HepG2 (cell line): ENCODE measurements around the gene DPH2. TPM values are rescaled to one million over a fixed set of nuclear protein-coding genes. Genes with fewer than 3 reads are reported as not detected.
A peak's percentile ranks its signal among the peaks of the same experiment; 100 is the strongest.

Experiments used
- ATAC-seq: fragments of 200-7000 bp; cut with Tn5 transposase; 3 replicates; pipeline ENCODE4 v1.9.1; 2020; ENCODE audit warnings: mild to moderate bottlenecking, moderate library complexity
- BruUV-seq: library from RNA; stranded (reverse); fragments of 400-500 nt; replicated peaks from 2 replicates; lab custom pipeline; 2021; lab: Mats Ljungman, UMichigan
- CTCF ChIA-PET: fragments of 300-600 bp; formaldehyde crosslinking; extraction: SDS; loops from one replicate; lab custom pipeline; 2021; ENCODE audit warnings: low total read pairs, inconsistent platforms, low intra/inter-chr PET ratio; lab: Yijun Ruan, JAX
- POLR2A ChIA-PET: fragments of 350-600 bp; sonication (Branson Sonifier 250); formaldehyde crosslinking; loops from one replicate; lab custom pipeline; 2020; ENCODE audit warnings: antibody characterized with exemption, inconsistent platforms; lab: Yijun Ruan, JAX
- DNase-seq: peaks from one replicate; pipeline ENCODE4 v3.0.0-alpha.2; 2015; ENCODE audit warnings: low spot score
- FAIRE-seq: peaks from 3 replicates; lab custom pipeline; 2011; peaks lifted over from hg19 to GRCh38; lab: Jason Lieb, UNC
- H2AFZ ChIP-seq: one replicate; pipeline ENCODE4 v1.6.1; 2011; ENCODE audit warnings: low read length, inconsistent platforms
- H3K27ac ChIP-seq: fragments of 300-600 bp; 3 replicates; pipeline ENCODE4 v1.8.0; 2011; ENCODE audit warnings: mixed run types, mild to moderate bottlenecking, mixed read lengths, low read length, inconsistent platforms; ENCODE audit not compliant: insufficient read depth; ENCODE audit errors: extremely low read length
- H3K27me3 ChIP-seq, 2 experiments: fragments of 200-600 bp in 1 of 2; 2 replicates in 1 of 2; 3 replicates in 1 of 2; pipeline versions ENCODE4 v1.6.0 to v1.8.0; 2011; ENCODE audit warnings: low read length in 2 of 2, mild to moderate bottlenecking in 2 of 2, moderate library complexity in 2 of 2, inconsistent platforms in 1 of 2; ENCODE audit not compliant: insufficient read depth in 2 of 2, control insufficient read depth in 1 of 2
- H3K36me3 ChIP-seq, 2 experiments: fragments of 200-600 bp in 1 of 2; replicated peaks in 1 of 2; 2 replicates in 1 of 2; 3 replicates in 1 of 2; pipeline versions ENCODE4 v1.5.1 to v1.8.0; 2011; ENCODE audit warnings: low read length in 2 of 2, inconsistent platforms in 1 of 2; ENCODE audit not compliant: insufficient read depth in 2 of 2, control insufficient read depth in 1 of 2
- H3K4me1 ChIP-seq: 2 replicates; pipeline ENCODE4 v1.5.1; 2012; ENCODE audit warnings: low read length, inconsistent platforms; ENCODE audit not compliant: insufficient read depth
- H3K4me2 ChIP-seq: 2 replicates; pipeline ENCODE4 v1.6.0; 2011; ENCODE audit warnings: low read depth, low read length, inconsistent platforms
- H3K4me3 ChIP-seq, 3 experiments: fragments of 200-600 bp in 1 of 3; sonication (generic), shearing (Covaris generic) in 1 of 3; replicated peaks in 1 of 3; 2 replicates each; pipeline ENCODE4 v1.5.1; 2011 to 2016; ENCODE audit warnings: low read length in 3 of 3, inconsistent platforms in 2 of 3, low read depth in 2 of 3, mild to moderate bottlenecking in 2 of 3, control low read depth in 1 of 3, mixed read lengths in 1 of 3; ENCODE audit not compliant: insufficient read depth in 1 of 3
- H3K79me2 ChIP-seq: one replicate; pipeline ENCODE4 v1.6.1; 2011; ENCODE audit warnings: low read length, inconsistent platforms; ENCODE audit not compliant: insufficient read depth
- H3K9ac ChIP-seq: 2 replicates; pipeline ENCODE4 v1.6.0; 2011; ENCODE audit warnings: mild to moderate bottlenecking, low read depth, low read length, inconsistent platforms; ENCODE audit not compliant: insufficient read depth
- H3K9me3 ChIP-seq: 2 replicates; pipeline ENCODE4 v1.5.1; 2012; ENCODE audit warnings: mild to moderate bottlenecking, low read length
- H4K20me1 ChIP-seq: 2 replicates; pipeline ENCODE4 v1.6.0; 2011; ENCODE audit warnings: inconsistent platforms, mild to moderate bottlenecking, low read length, moderate library complexity; ENCODE audit not compliant: insufficient read depth
- ATAD3A ChIP-seq: sonication (generic); formaldehyde crosslinking; IDR thresholded peaks from 2 replicates; pipeline ENCODE4 v1.4.0; 2020; ENCODE audit warnings: missing genetic modification reagents
- CCDC6 ChIP-seq: sonication (generic); formaldehyde crosslinking; IDR thresholded peaks from 2 replicates; pipeline ENCODE4 v1.8.1; 2022; ENCODE audit warnings: mild to moderate bottlenecking, missing genetic modification reagents, moderate library complexity
- CREM ChIP-seq, 2 experiments: sonication (generic) in 1 of 2; formaldehyde crosslinking in 1 of 2; IDR thresholded peaks; 2 replicates each; pipeline versions ENCODE4 v1.4.0 to v1.6.1; 2016 to 2020; ENCODE audit warnings: antibody characterized with exemption in 1 of 2, mild to moderate bottlenecking in 1 of 2, missing genetic modification reagents in 1 of 2
- FOXA1 ChIP-seq, 2 experiments: fragments of 450-650 bp in 1 of 2; sonication (generic) in 1 of 2; formaldehyde crosslinking in 1 of 2; IDR thresholded peaks; 2 replicates each; pipeline versions ENCODE4 v1.4.0 to v1.6.1; 2016 to 2020; ENCODE audit warnings: missing genetic modification reagents in 1 of 2
- FOXM1 ChIP-seq: sonication (generic); formaldehyde crosslinking; IDR thresholded peaks from 2 replicates; pipeline ENCODE4 v1.5.0; 2020; ENCODE audit warnings: missing genetic modification reagents
- MTA3 ChIP-seq: sonication (generic); formaldehyde crosslinking; IDR thresholded peaks from 2 replicates; pipeline ENCODE4 v1.4.0; 2020; ENCODE audit warnings: missing genetic modification reagents
- TRIM24 ChIP-seq: sonication (generic); formaldehyde crosslinking; IDR thresholded peaks from 2 replicates; pipeline ENCODE4 v1.8.0; 2022; ENCODE audit warnings: mild to moderate bottlenecking, missing genetic modification reagents
- ZFP91 ChIP-seq: sonication (generic); formaldehyde crosslinking; IDR thresholded peaks from 2 replicates; pipeline ENCODE4 v1.9.0; 2022; ENCODE audit warnings: missing genetic modification reagents, mild to moderate bottlenecking, borderline replicate concordance
- ZNF251 ChIP-seq: sonication (generic); formaldehyde crosslinking; IDR thresholded peaks from 2 replicates; pipeline ENCODE4 v1.9.0; 2021; ENCODE audit warnings: mild to moderate bottlenecking, missing genetic modification reagents
- ZNF264 ChIP-seq: sonication (generic); formaldehyde crosslinking; IDR thresholded peaks from 2 replicates; pipeline ENCODE4 v1.4.0; 2020; ENCODE audit warnings: missing genetic modification reagents
- ZNF33B ChIP-seq: sonication (generic); formaldehyde crosslinking; IDR thresholded peaks from 2 replicates; pipeline ENCODE4 v1.5.1; 2020; ENCODE audit warnings: mild to moderate bottlenecking, missing genetic modification reagents
- ZNF350 ChIP-seq: sonication (generic); formaldehyde crosslinking; IDR thresholded peaks from 2 replicates; pipeline ENCODE4 v1.4.0; 2020; ENCODE audit warnings: mild to moderate bottlenecking, low read depth, missing genetic modification reagents, borderline replicate concordance
- ZNF460 ChIP-seq: sonication (generic); formaldehyde crosslinking; IDR thresholded peaks from 2 replicates; pipeline ENCODE4 v1.5.1; 2020; ENCODE audit warnings: missing genetic modification reagents, mild to moderate bottlenecking, borderline replicate concordance
- ZNF543 ChIP-seq: sonication (generic); formaldehyde crosslinking; IDR thresholded peaks from 2 replicates; pipeline ENCODE4 v1.4.0; 2020; ENCODE audit warnings: mild to moderate bottlenecking, missing genetic modification reagents
- ZNF550 ChIP-seq: sonication (generic); formaldehyde crosslinking; IDR thresholded peaks from 2 replicates; pipeline ENCODE4 v1.4.0; 2020; ENCODE audit warnings: mild to moderate bottlenecking, missing genetic modification reagents, borderline replicate concordance
- ZNF552 ChIP-seq: sonication (generic); formaldehyde crosslinking; IDR thresholded peaks from 2 replicates; pipeline ENCODE4 v1.9.0; 2022; ENCODE audit warnings: missing genetic modification reagents, mild to moderate bottlenecking, borderline replicate concordance
- ZNF670 ChIP-seq: sonication (generic); formaldehyde crosslinking; IDR thresholded peaks from 2 replicates; pipeline ENCODE4 v1.8.0; 2022; ENCODE audit warnings: mild to moderate bottlenecking, missing genetic modification reagents, borderline replicate concordance
- ZNF768 ChIP-seq: sonication (generic); formaldehyde crosslinking; IDR thresholded peaks from 2 replicates; pipeline ENCODE4 v1.4.0; 2020; ENCODE audit warnings: missing genetic modification reagents
- ZNF788 ChIP-seq: sonication (generic); formaldehyde crosslinking; IDR thresholded peaks from 2 replicates; pipeline ENCODE4 v1.5.0; 2020; ENCODE audit warnings: mild to moderate bottlenecking, missing genetic modification reagents, borderline replicate concordance
- ZXDC ChIP-seq: sonication (generic); formaldehyde crosslinking; IDR thresholded peaks from 2 replicates; pipeline ENCODE4 v1.5.0; 2020; ENCODE audit warnings: mild to moderate bottlenecking, missing genetic modification reagents
- WGBS: methylation state at CpG from one replicate; pipeline ENCODE4 v1.1.6; 2017; ENCODE audit warnings: low lambda C conversion rate; 5-methylcytosine and 5-hydroxymethylcytosine counted together
- in situ Hi-C: cut with HindIII; loops from 2 replicates; pipeline ENCODE4 v1.10.0; 2017; ENCODE audit warnings: low pct_unique_long_range_greater_than_20kb; ENCODE audit not compliant: extremely low pct_ligation_motif_present
- intact Hi-C: fragments of 100-400 bp; cut with micrococcal nuclease; formaldehyde crosslinking; loops from one replicate; pipeline ENCODE4 v1.10.0; 2022; ENCODE audit not compliant: unreplicated experiment
- polyA plus RNA-seq, 8 experiments: library from polyadenylated mRNA; depleted of rRNA in 3 of 8; stranded (reverse) in 7 of 8; unstranded in 1 of 8; fragments of >200 nt; fragmentation: Illumina TruSeq in 4 of 8; extraction: Trizol in 4 of 8; gene quantifications; 2 replicates each; pipeline versions ENCODE4 v1.2.1 to v1.2.3, GENCODE V29; 2011 to 2016; ENCODE audit warnings: low read depth in 4 of 8, missing spikeins in 1 of 8, mixed read lengths in 1 of 8; ENCODE audit not compliant: insufficient read depth in 1 of 8
- total RNA-seq, 5 experiments: library from RNA; depleted of rRNA; stranded (reverse); fragments of >200 nt; fragmentation: Illumina TruSeq; extraction: Trizol; gene quantifications; 2 replicates each; pipeline ENCODE4 v1.2.3, GENCODE V29; 2016; ENCODE audit warnings: low read depth in 1 of 5

The DPH2 gene
- total and polyA plus RNA-seq, 2 of the 13 experiments (the other 11 are each of a cell fraction or from before 2014, with no cell fraction given), result 32.2 to 38.3 TPM

GRCh38 chr1:43991476-43992231, 21.8 kb downstream of the DPH2 start, which contains the start of gene CCDC24:
Gene CCDC24, plus strand, starts transcription at chr1:43991599. Its CDS starts 280 bp downstream, at chr1:43991879.
- no peaks in the 10 kb centered on the region for H3K9me3 ChIP-seq
- in situ Hi-C loops, result no loop called here
- peaks cover 62% of the 10 kb centered on the region for H3K4me1 ChIP-seq
- no peaks in the 10 kb centered on the region for H3K27me3 ChIP-seq
- H2AFZ ChIP-seq, result no peak within 1 kb of the TSS
- no peaks in the 10 kb centered on the region for H3K36me3 ChIP-seq
- 1% methylated on average over 11 of the region's 66 CpGs for WGBS
- peak within 1 kb of the TSS; percentile 52 to 77 (median 75) for H3K4me3 ChIP-seq
- FAIRE-seq (no peak), ATAC-seq (peak; percentile 75), DNase-seq (peak; percentile 60)
- ChIA-PET CTCF (interaction anchor here (0.7 kb wide), 1 partner anchor 14 kb away, joined by 3 read pairs; no protein-coding TSS in a partner anchor), POLR2A (interaction anchor here (0.7 to 1.2 kb wide), 8 partner anchors 12 to 228 kb away, joined by 3 to 9 read pairs (median 3); partner anchors contain the start of genes ATP6V0B, DPH2 and SLC6A9)
- no TSS peak for BruUV-seq
- H3K4me2 ChIP-seq, result peak within 1 kb of the TSS; percentile 89
- peak within 1 kb of the TSS; percentile 54 for H3K27ac ChIP-seq
- no peaks in the 10 kb centered on the region for H4K20me1 ChIP-seq
- H3K79me2 ChIP-seq, result no peaks in the 10 kb centered on the region
- H3K9ac ChIP-seq, result peak within 1 kb of the TSS; percentile 56
- intact Hi-C loops, result no loop called here
- TF ChIP-seq FOXM1 (no peak), ZNF552 (CRISPR knock-in tag) (no peak; the same call in 1 of the 2 replicates), ZNF550 (no peak), ZNF460 (no peak; the same call in 1 of the 2 replicates), ZNF788 (CRISPR knock-in tag) (peak; percentile 68; the same call in 1 of the 2 replicates), ZNF670 (CRISPR knock-in tag) (peak; percentile 16; the same call in 1 of the 2 replicates), TRIM24 (CRISPR knock-in tag) (no peak), ZNF768 (CRISPR knock-in tag) (peak; percentile 51; the same call in 1 of the 2 replicates), ZNF350 (CRISPR knock-in tag) (peak; percentile 56), ZNF33B (CRISPR knock-in tag) (no peak), ZXDC (CRISPR knock-in tag) (0 out of 2 replicates have a peak, but pooled peaks have one; percentile 32), CCDC6 (CRISPR knock-in tag) (no peak), CREM (IDR thresholded peaks at IDR 0.05) (no peak), CREM (CRISPR knock-in tag; IDR thresholded peaks at IDR 0.05) (no peak), FOXA1 (IDR thresholded peaks at IDR 0.05) (no peak), FOXA1 (CRISPR knock-in tag; IDR thresholded peaks at IDR 0.05) (no peak), ZNF251 (CRISPR knock-in tag) (no peak), ATAD3A (no peak), ZNF264 (CRISPR knock-in tag) (no peak), ZFP91 (CRISPR knock-in tag) (peak; percentile 77; the same call in 1 of the 2 replicates), ZNF543 (peak; percentile 87), MTA3 (no peak)
